PFSK-1 (cell line): ENCODE results near the gene GAP43.

Experiments
- POLR2AphosphoS5 ChIP-seq: IDR thresholded peaks from 2 replicates; pipeline ENCODE4 v1.6.1; 2012; ENCODE audit warnings: low read depth, mild to moderate bottlenecking, control low read depth, low read length, moderate library complexity
- REST ChIP-seq, 2 experiments: IDR thresholded peaks; 2 replicates each; pipeline versions ENCODE4 v1.6.1 to v1.8.0; 2011 to 2012; ENCODE audit warnings: low read depth in 2 of 2, low read length in 2 of 2, control low read depth in 1 of 2, inconsistent platforms in 1 of 2, mild to moderate bottlenecking in 1 of 2, moderate library complexity in 1 of 2; ENCODE audit not compliant: insufficient read depth in 1 of 2
- SIN3A ChIP-seq: IDR thresholded peaks from 2 replicates; pipeline ENCODE4 v1.6.1; 2012; ENCODE audit warnings: mild to moderate bottlenecking, low read length, moderate library complexity, borderline replicate concordance; ENCODE audit not compliant: insufficient read depth
- TAF1 ChIP-seq: IDR thresholded peaks from 2 replicates; pipeline ENCODE4 v1.6.1; 2012; ENCODE audit warnings: low read length, control low read depth, borderline replicate concordance; ENCODE audit not compliant: insufficient read depth

- no peak for TF ChIP-seq POLR2AphosphoS5
- no peak for TF ChIP-seq SIN3A
- TF ChIP-seq REST (IDR thresholded peaks at IDR 0.05; ENCODE audit: insufficient read depth in 1 of 2, low read depth in 2 of 2, low read length in 2 of 2) = no peak
- TF ChIP-seq TAF1 = no peak
Observed at GRCh38 chr3:115706311-115706829, 83.1 kb downstream of the GAP43 start.
